Ovary (tissue), 3 donors: ENCODE data around the gene GAREM1.

Experiments used
- CTCF ChIP-seq, 3 donors: fragments of 450-650 bp in 2 of 3; fragments of 200-600 bp in 1 of 3; IDR thresholded peaks; one replicate each; pipeline versions ENCODE4 v1.5.1 to v1.8.0; 2016 to 2022; ENCODE audit warnings: antibody characterized with exemption in 3 of 3, mild to moderate bottlenecking in 1 of 3
- EP300 ChIP-seq: sonication (generic); formaldehyde crosslinking; IDR thresholded peaks from one replicate; pipeline ENCODE4 v1.6.1; 2017; ENCODE audit warnings: antibody characterized with exemption
- donor health status: DM: no; HTN: no; CAD: no.

GRCh38 chr18:32460171-32460731, 10.4 kb downstream of the GAREM1 start:
- TF ChIP-seq CTCF (IDR thresholded peaks at IDR 0.05) = no peak
- no peak for TF ChIP-seq EP300
